HG03571 (cell line): ENCODE results near the gene NLRP6.
"Not testable (repeated sequence)": the region's sequence is repeated elsewhere in the genome, so short reads cannot be mapped to it uniquely, and the experiment has no call there.

Experiments
- ATAC-seq: cut with Tn5 transposase; IDR thresholded peaks from one replicate; pipeline ENCODE4 v1.9.1; 2021; ENCODE audit not compliant: unreplicated experiment

The NLRP6 gene

DNA sequence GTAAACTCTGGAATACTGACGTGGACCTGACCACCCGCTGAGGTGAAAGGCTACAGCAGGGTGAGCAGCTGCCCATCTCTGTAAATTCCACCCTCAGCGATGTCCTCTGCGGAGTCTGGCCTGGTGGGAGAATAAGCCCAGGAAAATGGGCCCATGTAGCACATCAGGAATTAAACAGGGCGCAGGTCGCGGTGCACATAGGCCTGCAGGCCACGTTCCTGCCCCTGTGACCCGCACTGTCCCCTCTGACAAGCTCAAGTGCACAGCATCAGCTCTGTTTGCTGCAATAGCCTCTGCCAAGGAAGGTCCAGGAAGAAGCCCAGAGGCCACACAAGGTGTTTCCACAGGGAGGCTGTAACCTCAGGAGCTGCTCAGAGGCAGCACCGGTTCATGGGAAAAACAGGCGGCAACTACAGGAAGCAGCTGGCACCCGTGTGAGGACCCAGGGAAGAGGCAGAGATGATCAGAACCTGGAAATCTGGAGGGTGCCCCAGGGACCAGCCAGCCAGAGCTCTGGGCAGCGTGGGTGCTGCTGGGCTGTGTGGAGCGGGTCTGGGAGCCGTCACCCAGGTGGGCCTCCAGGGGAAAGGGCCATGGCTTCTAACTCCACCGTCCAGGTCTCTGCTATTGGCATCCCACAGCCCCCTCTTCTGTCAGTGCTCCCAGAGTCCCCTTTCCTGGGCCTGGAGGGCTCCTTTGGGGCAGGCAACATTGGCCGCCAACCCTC lies 28.6 kb downstream of the NLRP6 start:
- ATAC-seq: no peak

DNA sequence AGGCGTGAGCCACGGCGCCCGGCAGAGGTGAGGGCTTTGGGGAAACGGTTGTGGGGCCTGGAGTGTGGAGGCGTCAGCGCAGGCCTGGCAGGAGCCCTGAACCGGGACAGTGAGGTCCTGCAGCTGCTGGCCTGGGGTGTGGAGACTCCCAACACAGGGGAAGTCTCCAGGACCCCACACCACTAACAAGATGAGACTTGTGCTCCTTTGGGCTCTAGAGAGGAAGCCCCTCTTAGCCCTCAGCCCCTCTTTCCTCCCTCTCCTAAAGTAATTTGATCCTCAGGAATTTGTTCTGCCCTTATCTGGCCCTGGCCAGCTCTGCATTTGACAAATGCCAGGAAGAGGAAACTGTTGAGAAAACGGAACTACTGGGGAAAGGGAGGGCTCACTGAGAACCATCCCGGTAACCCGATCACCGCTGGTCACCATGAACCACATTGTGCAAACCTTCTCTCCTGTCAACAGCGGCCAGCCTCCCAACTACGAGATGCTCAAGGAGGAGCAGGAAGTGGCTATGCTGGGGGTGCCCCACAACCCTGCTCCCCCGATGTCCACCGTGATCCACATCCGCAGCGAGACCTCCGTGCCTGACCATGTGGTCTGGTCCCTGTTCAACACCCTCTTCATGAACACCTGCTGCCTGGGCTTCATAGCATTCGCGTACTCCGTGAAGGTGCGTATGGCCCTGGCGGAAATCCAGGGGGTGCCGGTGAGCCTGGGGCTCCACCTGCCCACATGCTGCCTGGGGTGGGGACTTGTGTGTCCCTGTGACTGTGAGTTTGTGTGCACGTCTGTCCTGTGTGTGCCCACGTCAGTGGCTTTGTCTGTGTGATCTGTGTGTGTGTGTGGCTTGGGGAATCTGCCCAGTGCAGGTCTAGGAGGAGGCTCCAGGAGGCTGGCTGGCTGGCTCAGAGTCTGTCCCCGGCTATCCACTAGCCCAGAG lies 29.8 kb downstream of the NLRP6 start, which contains the start of gene IFITM2:
Gene IFITM2, plus strand, starts transcription at position 51 of the 943 bp plus-strand sequence. Its CDS starts 377 bp downstream, at position 428.
- not testable (repeated sequence) for ATAC-seq

DNA sequence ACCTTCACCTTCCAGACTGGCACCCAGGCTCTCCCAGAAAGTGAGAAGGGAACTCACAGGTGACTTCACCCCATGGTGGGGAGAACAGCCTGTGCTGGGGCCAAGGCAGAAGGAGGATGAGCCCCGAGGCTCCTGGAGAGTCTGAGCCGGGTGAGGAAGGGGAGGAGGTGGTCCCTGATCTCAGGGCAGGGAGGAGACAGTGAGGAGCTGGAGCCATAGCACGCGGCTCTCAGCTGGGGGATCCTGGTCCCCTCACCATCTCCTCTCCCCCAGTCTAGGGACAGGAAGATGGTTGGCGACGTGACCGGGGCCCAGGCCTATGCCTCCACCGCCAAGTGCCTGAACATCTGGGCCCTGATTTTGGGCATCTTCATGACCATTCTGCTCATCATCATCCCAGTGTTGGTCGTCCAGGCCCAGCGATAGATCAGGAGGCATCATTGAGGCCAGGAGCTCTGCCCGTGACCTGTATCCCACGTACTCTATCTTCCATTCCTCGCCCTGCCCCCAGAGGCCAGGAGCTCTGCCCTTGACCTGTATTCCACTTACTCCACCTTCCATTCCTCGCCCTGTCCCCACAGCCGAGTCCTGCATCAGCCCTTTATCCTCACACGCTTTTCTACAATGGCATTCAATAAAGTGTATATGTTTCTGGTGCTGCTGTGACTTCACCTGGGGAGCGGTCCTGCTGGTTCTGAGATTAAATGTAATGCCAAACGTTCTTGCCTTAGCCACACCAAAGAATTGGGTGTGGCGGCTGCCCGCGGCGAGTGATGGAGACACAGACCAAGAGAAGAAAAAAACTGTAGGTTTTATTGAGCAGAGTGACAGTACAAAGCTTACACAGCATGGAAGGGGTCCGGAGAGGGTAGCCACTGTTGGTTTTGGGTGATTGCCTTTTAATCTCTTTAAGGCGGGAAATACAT lies 30.8 kb downstream of the NLRP6 start:
- ATAC-seq: not testable (repeated sequence)

DNA sequence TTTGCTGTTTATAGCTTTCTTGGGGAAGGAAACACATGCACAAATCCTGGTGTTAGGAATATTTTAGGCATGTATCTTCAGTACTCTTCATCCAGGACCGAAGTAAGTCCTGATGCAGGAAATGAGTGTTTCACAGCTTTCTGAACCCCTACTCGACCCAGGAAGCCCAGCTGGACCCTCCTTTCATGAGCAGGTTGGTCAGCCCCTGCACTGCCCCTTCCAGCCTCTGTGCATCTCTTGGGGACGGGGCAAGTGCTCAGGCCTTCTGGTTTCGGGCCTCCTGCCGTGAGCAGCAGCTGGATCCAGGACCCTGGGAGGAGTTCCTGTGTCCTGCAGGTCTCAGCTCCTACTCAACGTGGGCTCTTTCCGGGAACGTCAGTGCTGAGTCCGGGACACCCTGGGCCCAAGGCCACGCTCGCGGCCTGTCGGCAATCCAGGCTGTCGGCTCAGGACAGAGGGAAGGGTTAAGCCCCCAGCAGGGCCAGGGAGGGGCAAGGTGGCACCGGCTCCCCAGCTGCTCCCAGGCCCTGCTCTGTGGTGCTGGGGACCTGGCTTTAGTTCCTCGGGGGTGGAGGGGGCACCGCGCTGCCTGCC lies 31.9 kb downstream of the NLRP6 start:
- ATAC-seq: not testable (repeated sequence)

DNA sequence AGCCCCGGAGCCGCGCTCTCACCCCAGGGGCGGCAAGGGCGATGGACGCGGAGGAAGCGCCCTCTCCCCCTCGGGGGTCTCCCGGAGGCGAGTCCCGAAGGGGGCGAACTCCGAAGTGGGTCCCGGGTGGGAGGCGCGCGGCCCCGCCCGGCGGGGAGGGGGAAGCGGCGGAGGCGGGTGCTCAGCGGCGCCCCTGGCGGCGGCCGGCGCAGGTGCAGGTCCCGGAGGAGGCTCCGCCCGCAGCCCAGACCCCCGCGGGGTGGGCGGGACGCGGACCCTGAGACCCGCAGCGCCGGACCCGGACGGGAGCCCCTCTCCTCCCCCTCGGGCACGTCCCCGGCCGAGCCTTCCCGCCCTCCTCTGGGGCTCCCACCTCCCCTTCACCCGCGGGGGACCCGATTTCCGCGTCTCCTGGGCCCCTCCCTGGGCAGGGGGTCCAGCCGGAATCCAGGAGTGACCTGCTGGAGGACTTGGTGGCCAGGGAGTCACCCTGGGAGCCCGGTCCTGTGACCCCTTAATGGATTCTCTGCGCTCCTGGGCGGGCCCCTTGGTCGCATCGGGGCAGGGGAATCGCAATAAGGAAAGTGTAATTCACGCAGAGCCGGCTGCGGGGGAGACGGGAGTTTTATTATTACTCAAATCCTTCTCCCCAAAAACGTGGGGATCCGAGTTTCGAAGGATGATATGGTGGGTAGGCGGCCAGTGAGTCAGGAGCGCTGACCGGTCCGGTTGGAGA lies 33.0 kb downstream of the NLRP6 start:
- not testable (repeated sequence) for ATAC-seq

DNA sequence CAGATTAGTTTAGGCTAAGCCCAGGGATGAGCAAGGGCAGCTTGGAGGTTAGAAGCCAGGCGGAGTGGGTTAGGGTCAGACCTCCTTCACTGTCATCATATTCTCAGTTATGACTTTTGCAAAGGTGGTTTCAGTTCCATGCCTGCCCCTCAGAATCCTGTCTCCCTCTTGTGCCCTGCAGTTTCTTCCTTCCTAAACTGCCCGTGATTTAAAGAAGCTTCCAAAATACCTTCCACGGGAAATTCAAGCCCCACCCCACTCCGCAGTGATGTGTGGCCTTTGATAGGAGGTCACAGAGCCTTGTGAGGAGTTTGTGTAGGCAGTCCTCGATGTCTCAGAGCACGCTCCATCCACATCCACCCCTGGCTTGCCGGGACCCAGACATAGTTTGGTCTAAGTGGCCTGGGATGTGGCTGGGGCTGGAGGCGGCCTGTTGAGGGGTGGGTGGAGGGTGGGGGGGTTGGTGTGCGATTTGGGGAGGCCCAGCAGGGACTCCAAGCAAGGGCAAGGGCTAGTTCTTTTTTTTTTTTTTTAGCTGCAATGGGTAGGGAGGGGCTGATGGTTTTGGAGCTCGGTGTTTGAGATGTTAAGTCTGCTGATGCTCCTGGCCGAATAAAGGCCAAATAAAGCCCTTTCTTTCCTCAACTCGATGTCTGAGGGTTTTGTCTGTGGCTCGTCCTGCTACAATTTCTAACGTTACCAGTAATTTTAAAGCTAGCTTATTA lies 34.0 kb downstream of the NLRP6 start:
- no peak for ATAC-seq

DNA sequence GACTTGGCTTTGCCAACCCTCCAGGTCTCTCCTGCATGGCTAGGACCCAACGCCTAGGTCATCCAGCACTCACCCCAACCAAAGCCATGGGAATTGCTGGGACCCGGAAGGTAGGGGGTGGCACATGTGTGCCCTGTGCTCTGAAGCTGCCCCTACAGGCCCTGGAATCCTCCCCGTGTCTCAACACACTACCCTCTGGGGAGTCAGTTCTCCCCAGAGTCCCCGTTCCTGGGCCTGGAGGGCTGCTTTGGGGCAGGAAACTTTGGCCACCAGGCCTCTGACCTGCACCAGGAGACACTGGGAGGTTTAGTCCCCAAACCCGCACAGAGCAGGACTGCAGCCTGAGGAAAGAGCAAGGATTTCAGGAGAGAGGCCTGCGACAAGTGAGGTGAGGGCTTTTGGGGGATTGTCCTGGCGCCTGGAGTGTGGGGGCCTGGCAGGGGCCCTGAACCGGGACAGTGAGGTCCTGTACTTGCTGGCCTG lies 35.1 kb downstream of the NLRP6 start:
- peak; percentile 3 for ATAC-seq

DNA sequence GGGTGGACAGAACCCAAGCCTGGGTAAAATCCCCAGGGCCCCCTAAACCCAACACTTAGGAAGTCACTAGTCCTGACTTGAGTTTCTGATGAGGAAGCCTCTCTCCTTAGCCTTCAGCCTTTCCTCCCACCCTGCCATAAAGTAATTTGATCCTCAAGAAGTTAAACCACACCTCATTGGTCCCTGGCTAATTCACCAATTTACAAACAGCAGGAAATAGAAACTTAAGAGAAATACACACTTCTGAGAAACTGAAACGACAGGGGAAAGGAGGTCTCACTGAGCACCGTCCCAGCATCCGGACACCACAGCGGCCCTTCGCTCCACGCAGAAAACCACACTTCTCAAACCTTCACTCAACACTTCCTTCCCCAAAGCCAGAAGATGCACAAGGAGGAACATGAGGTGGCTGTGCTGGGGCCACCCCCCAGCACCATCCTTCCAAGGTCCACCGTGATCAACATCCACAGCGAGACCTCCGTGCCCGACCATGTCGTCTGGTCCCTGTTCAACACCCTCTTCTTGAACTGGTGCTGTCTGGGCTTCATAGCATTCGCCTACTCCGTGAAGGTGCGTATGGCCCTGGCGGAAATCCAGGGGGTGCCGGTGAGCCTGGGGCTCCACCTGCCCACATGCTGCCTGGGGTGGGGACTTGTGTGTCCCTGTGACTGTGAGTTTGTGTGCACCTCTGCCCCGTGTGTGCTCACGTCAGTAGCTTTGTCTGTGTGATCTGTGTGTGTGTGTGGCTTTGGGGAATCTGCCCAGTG lies 35.8 kb downstream of the NLRP6 start, which contains the start of gene IFITM1:
Gene IFITM1, plus strand, starts transcription at position 254 of the 767 bp plus-strand sequence. Its CDS starts 131 bp downstream, at position 385.
- peak; percentile 30 for ATAC-seq

DNA sequence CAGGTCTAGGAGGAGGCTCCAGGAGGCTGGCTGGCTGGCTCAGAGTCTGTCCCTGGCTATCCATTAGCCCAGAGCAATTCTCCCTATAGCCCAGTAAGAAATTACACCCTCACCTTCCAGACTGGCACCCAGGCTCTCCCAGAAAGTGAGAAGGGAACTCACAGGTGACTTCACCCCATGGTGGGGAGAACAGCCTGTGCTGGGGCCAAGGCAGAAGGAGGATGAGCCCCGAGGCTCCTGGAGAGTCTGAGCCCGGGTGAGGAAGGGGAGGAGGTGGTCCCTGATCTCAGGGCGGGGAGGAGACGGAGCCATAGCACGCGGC lies 36.3 kb downstream of the NLRP6 start:
- ATAC-seq: not testable (repeated sequence)

DNA sequence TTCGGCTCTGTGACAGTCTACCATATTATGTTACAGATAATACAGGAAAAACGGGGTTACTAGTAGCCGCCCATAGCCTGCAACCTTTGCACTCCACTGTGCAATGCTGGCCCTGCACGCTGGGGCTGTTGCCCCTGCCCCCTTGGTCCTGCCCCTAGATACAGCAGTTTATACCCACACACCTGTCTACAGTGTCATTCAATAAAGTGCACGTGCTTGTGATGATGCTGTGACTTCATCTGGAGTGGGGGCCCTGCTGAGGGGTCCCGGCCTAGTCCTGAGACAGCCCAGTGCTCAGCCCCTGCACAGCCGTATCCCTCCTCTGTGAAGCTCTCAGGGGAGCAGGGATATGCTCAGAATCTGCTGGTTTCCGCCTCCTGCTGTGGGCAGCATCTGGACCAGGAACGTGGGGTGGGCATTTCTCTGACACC lies 36.9 kb downstream of the NLRP6 start:
- no peak for ATAC-seq

DNA sequence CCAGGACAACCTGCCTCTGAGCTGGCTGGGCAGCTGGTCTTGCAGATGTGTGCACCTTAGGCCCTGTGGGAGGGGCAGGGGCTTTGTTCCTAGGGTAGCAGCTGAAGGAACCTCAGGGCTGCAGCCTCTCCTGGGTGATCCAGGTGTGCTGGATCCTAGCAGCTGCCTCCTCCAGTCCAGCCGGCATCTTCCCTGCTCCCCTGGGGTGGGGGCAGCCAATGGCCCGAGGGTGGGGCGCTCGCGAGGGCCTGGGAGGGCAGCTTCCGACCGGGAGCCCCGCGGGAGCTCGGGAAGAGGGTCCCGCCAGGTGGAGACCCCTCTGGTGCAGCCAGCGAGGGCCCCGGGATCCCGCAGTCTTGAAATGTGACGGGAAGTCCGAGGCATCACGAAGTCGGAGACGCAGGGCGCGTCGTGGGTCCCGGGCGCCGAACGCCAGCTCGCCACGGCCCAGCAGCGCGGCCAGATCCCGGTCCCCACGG lies 37.3 kb downstream of the NLRP6 start:
- no peak for ATAC-seq

DNA sequence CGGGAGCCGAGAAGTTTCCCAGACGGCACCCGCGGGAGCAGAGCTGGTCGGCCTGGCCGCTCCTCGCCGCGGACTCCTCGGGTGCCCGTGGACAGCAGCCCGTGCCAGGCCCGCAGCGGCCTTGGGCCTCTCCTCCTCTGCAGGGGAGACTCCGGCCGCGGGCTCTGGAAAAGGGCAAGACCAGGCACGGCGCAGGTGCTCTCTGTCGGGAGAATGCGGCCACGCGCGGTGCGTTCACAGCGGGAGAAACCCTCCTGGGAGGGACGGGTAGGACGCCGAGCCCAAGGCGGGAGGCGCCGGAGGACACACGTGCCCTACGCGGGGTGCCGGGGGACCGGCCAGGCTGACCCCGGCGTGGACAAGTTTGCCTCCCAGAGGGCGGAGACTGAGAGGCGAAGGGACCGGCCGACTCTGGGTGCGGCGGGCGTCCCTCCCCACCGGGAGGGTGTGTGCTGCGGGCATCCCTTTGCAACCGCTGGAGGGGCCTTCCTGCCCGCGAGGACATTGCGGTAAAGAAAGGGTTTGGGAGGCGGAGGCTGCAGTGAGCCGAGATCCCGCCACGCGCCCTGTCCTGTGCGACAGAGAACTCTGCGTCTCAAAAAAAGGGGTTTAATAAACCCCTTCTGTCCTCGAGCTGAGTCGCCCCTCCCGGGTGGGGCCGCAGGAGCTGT lies 38.0 kb downstream of the NLRP6 start:
- ATAC-seq: no peak

DNA sequence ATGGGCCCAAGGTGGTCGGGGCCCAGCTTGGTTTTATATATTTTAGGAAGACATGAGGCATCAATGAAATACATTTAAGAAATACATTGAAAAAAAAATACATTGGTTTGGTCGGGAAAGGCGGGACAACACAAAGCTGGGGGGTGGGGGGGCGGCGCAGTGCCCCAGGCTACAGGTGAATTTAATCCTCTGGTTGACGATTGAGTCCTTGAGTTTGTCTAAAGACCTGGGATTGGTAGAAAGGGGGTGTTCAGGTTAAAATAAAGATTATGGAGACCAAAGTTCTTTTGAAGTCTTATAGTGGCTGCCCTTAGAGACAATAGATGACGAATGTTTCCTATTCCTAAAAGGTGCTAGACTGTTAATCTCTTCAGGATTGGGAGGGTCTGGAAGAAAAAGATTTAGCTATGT lies 38.7 kb downstream of the NLRP6 start:
- no peak for ATAC-seq

DNA sequence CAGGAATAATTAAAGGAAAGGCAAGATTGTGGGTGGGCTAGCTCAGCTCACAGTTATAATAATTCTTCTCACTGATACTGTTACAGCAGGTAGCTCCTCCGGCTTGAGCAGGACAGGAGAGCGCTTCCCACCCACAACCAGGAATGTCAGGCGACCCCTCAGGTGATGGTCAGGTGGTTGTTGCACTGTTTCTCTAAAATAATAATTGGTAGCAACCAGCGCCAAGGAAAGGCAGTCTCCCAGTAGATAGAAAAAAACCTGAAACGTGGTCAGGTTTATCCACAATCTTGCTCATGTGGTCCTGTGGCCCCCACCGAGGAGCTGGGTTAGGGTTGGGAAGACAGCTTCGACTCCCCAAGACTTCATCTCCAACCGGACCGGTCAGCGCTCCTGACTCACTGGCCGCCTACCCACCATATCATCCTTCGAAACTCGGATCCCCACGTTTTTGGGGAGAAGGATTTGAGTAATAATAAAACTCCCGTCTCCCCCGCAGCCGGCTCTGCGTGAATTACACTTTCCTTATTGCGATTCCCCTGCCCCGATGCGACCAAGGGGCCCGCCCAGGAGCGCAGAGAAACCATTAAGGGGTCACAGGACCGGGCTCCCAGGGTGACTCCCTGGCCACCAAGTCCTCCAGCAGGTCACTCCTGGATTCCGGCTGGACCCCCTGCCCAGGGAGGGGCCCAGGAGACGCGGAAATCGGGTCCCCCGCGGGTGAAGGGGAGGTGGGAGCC lies 39.6 kb downstream of the NLRP6 start:
- not testable (repeated sequence) for ATAC-seq

DNA sequence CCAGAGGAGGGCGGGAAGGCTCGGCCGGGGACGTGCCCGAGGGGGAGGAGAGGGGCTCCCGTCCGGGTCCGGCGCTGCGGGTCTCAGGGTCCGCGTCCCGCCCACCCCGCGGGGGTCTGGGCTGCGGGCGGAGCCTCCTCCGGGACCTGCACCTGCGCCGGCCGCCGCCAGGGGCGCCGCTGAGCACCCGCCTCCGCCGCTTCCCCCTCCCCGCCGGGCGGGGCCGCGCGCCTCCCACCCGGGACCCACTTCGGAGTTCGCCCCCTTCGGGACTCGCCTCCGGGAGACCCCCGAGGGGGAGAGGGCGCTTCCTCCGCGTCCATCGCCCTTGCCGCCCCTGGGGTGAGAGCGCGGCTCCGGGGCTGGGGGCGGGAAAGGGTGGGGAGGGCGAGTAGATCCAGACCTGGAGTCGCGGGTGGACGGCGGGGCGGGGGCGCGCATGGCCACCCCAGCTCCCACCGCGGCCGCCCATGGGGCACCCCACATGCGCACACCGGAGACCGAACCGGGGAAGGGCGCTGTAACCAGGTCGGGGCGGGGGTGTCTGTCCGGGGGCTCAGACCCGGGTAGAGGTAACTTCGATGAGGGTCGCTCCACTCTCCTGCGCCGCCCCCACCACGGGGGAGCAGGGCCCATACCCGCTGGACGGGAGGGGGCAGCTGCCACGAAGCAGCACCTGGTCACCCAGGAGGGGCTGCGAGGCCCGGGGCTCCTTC lies 40.4 kb downstream of the NLRP6 start:
- ATAC-seq: peak; percentile 42
